Activated naive CD4-positive, alpha-beta T cell treated with anti-CD3 and anti-CD28 coated beads, Interleukin-2, amount 50 U/mL, for 72 hours (primary cell): ENCODE results near the gene FUT9. TPM values are rescaled to one million over a fixed set of nuclear protein-coding genes. Genes with fewer than 3 reads are reported as not detected.

Experiments used
- ATAC-seq, 2 donors: fragments of 150-1000 bp; cut with Tn5 transposase; 2 replicates each; pipeline ENCODE4 v1.10.0; 2021; ENCODE audit warnings: mild to moderate bottlenecking in 2 of 2, moderate library complexity in 2 of 2
- DNase-seq, 2 donors: peaks; one replicate each; pipeline ENCODE4 v3.0.0; 2021 to 2022; ENCODE audit warnings: low spot score in 2 of 2
- H3K27ac Mint-ChIP-seq, 2 donors: one replicate each; pipeline ENCODE4 v1.8.0; 2022; ENCODE audit warnings: mild to moderate bottlenecking in 2 of 2, mixed read lengths in 2 of 2
- H3K36me3 Mint-ChIP-seq, 2 donors: one replicate each; pipeline ENCODE4 v1.8.0; 2022; ENCODE audit warnings: mixed read lengths in 2 of 2
- H3K9me3 Mint-ChIP-seq, 2 donors: one replicate each; pipeline ENCODE4 v1.8.0; 2022; ENCODE audit warnings: mixed read lengths in 2 of 2
- total RNA-seq, 2 donors: library from RNA; stranded (reverse); gene quantifications; one replicate each; pipeline ENCODE4 v1.2.3, GENCODE V29; 2022

Gene FUT9
- total RNA-seq, 2 donors from 2014 or later: not detected

- ATAC-seq (no peak), DNase-seq (no peak)
- H3K9me3 Mint-ChIP-seq: peaks cover 0 to 4% of the 10 kb centered on the region in 2 donors
- H3K27ac Mint-ChIP-seq: no peak overlapping the region
- H3K36me3 Mint-ChIP-seq: no peaks in the 10 kb centered on the region
Measured at GRCh38 chr6:96051555-96051954, 35.8 kb downstream of the FUT9 start.

GRCh38 chr6:96058082-96058481, 42.3 kb downstream of the FUT9 start:
- ATAC-seq (no peak), DNase-seq (no peak)
- Mint-ChIP-seq H3K9me3 (peaks cover 0 to 1% of the 10 kb centered on the region in 2 donors), H3K27ac (no peak overlapping the region), H3K36me3 (no peaks in the 10 kb centered on the region)

GRCh38 chr6:96059586-96059985, 43.8 kb downstream of the FUT9 start:
- ATAC-seq: no peak
- no peak for DNase-seq
- no peaks in the 10 kb centered on the region for H3K36me3 Mint-ChIP-seq
- no peak overlapping the region for H3K27ac Mint-ChIP-seq
- H3K9me3 Mint-ChIP-seq: peaks cover 0 to 6% of the 10 kb centered on the region in 2 donors

- Mint-ChIP-seq H3K9me3 (peaks cover 0 to 6% of the 10 kb centered on the region in 2 donors), H3K36me3 (no peaks in the 10 kb centered on the region), H3K27ac (no peak overlapping the region)
- ATAC-seq (no peak), DNase-seq (no peak)
Measured at GRCh38 chr6:96060249-96060648, 44.5 kb downstream of the FUT9 start.

- H3K9me3 Mint-ChIP-seq: peaks cover 0 to 6% of the 10 kb centered on the region in 2 donors
- H3K27ac Mint-ChIP-seq: no peak overlapping the region
- H3K36me3 Mint-ChIP-seq: no peaks in the 10 kb centered on the region
- ATAC-seq (no peak), DNase-seq (no peak)
Measured at GRCh38 chr6:96065213-96065612, 49.4 kb downstream of the FUT9 start.

GRCh38 chr6:96066376-96066775, 50.6 kb downstream of the FUT9 start:
- no peaks in the 10 kb centered on the region for H3K36me3 Mint-ChIP-seq
- peaks cover 0 to 6% of the 10 kb centered on the region in 2 donors for H3K9me3 Mint-ChIP-seq
- DNase-seq: no peak
- H3K27ac Mint-ChIP-seq: no peak overlapping the region
- no peak for ATAC-seq

GRCh38 chr6:96073555-96073954, 57.8 kb downstream of the FUT9 start:
- Mint-ChIP-seq H3K36me3 (no peaks in the 10 kb centered on the region), H3K27ac (no peak overlapping the region), H3K9me3 (no peaks in the 10 kb centered on the region)
- no peak for DNase-seq
- no peak for ATAC-seq

GRCh38 chr6:96074006-96074405, 58.2 kb downstream of the FUT9 start:
- Mint-ChIP-seq H3K27ac (no peak overlapping the region), H3K36me3 (no peaks in the 10 kb centered on the region), H3K9me3 (peaks cover 0 to 1% of the 10 kb centered on the region in 2 donors)
- ATAC-seq (no peak), DNase-seq (no peak)

GRCh38 chr6:96075826-96076225, 60.1 kb downstream of the FUT9 start:
- H3K9me3 Mint-ChIP-seq: peaks cover 0 to 5% of the 10 kb centered on the region in 2 donors
- ATAC-seq: no peak
- no peak overlapping the region for H3K27ac Mint-ChIP-seq
- H3K36me3 Mint-ChIP-seq: no peaks in the 10 kb centered on the region
- DNase-seq: no peak

- H3K27ac Mint-ChIP-seq: no peak overlapping the region
- no peaks in the 10 kb centered on the region for H3K36me3 Mint-ChIP-seq
- no peak for DNase-seq
- peaks cover 0 to 14% of the 10 kb centered on the region in 2 donors for H3K9me3 Mint-ChIP-seq
- ATAC-seq: no peak
Measured at GRCh38 chr6:96086745-96087144, 71.0 kb downstream of the FUT9 start.

GRCh38 chr6:96089173-96089572, 73.4 kb downstream of the FUT9 start:
- Mint-ChIP-seq H3K9me3 (peaks cover 0 to 14% of the 10 kb centered on the region in 2 donors), H3K36me3 (no peaks in the 10 kb centered on the region), H3K27ac (no peak overlapping the region)
- ATAC-seq (no peak), DNase-seq (no peak)

- no peak overlapping the region for H3K27ac Mint-ChIP-seq
Measured at GRCh38 chr6:96094077-96094476, 78.3 kb downstream of the FUT9 start.

GRCh38 chr6:96099069-96099468, 83.3 kb downstream of the FUT9 start:
- H3K36me3 Mint-ChIP-seq: no peaks in the 10 kb centered on the region
- no peak for DNase-seq
- no peak for ATAC-seq
- peaks cover 3 to 4% of the 10 kb centered on the region in 2 donors for H3K9me3 Mint-ChIP-seq
- no peak overlapping the region for H3K27ac Mint-ChIP-seq

More at GRCh38 chr6:96094077-96094476, 78.3 kb downstream of the FUT9 start:
- Mint-ChIP-seq H3K9me3 (peaks cover 3 to 8% of the 10 kb centered on the region in 2 donors), H3K36me3 (no peaks in the 10 kb centered on the region)
- no peak for DNase-seq
- no peak for ATAC-seq

GRCh38 chr6:96101564-96101963, 85.8 kb downstream of the FUT9 start:
- ATAC-seq: no peak
- Mint-ChIP-seq H3K36me3 (no peaks in the 10 kb centered on the region), H3K9me3 (peaks cover 3 to 5% of the 10 kb centered on the region in 2 donors), H3K27ac (no peak overlapping the region)
- DNase-seq: no peak

- Mint-ChIP-seq H3K36me3 (no peaks in the 10 kb centered on the region), H3K9me3 (peaks cover 0 to 3% of the 10 kb centered on the region in 2 donors), H3K27ac (no peak overlapping the region)
- DNase-seq (no peak), ATAC-seq (no peak)
Measured at GRCh38 chr6:96104910-96105309, 89.1 kb downstream of the FUT9 start.

GRCh38 chr6:96110878-96111277, 95.1 kb downstream of the FUT9 start:
- DNase-seq (no peak), ATAC-seq (no peak)
- Mint-ChIP-seq H3K9me3 (peaks cover 0 to 3% of the 10 kb centered on the region in 2 donors), H3K27ac (no peak overlapping the region), H3K36me3 (no peaks in the 10 kb centered on the region)

GRCh38 chr6:96116674-96117073, 100.9 kb downstream of the FUT9 start:
- no peaks in the 10 kb centered on the region for H3K36me3 Mint-ChIP-seq
- DNase-seq (no peak), ATAC-seq (no peak)
- no peak overlapping the region for H3K27ac Mint-ChIP-seq
- H3K9me3 Mint-ChIP-seq: peaks cover 3 to 5% of the 10 kb centered on the region in 2 donors

- Mint-ChIP-seq H3K36me3 (no peaks in the 10 kb centered on the region), H3K9me3 (peaks cover 10 to 11% of the 10 kb centered on the region in 2 donors), H3K27ac (no peak overlapping the region)
- DNase-seq (no peak), ATAC-seq (no peak)
Measured at GRCh38 chr6:96124778-96125177, 109.0 kb downstream of the FUT9 start.

- ATAC-seq: no peak
- no peak overlapping the region for H3K27ac Mint-ChIP-seq
- H3K9me3 Mint-ChIP-seq: peaks cover 6 to 8% of the 10 kb centered on the region in 2 donors
- H3K36me3 Mint-ChIP-seq: no peaks in the 10 kb centered on the region
- no peak for DNase-seq
Measured at GRCh38 chr6:96138406-96138805, 122.6 kb downstream of the FUT9 start.
